ENCODE measurements around the gene DDR2.
"Not testable (repeated sequence)": the region's sequence is repeated elsewhere in the genome, so short reads cannot be mapped to it uniquely, and the experiment has no call there.

DNA sequence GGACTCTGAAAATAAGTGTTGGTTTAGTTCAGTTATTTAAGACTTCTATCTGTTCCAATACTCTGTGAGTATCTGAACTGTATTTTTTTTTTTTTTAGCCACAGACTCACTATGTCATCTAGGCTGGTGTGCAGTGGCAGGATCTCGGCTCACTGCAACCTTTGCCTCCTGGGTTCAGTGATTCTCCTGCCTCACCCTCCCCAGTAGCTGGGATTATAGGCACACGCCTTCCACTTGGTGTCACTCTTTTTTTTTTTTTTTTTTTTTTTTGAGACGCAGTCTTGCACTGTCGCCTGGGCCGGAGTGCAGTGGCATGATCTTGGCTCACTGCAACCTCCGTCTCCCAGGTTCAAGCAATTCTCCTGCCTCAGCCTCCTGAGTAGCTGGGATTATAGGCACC is 49.4 kb upstream of the DDR2 start:
- TF ChIP-seq EZH2 (IDR thresholded peaks at IDR 0.05; ENCODE audit: borderline replicate concordance, insufficient read depth, low read length, poor library complexity, severe bottlenecking); EP300 (conservative IDR thresholded peaks at IDR 0.05; ENCODE audit: poor library complexity, severe bottlenecking): not testable (repeated sequence)
- TF ChIP-seq, protein P1, sequence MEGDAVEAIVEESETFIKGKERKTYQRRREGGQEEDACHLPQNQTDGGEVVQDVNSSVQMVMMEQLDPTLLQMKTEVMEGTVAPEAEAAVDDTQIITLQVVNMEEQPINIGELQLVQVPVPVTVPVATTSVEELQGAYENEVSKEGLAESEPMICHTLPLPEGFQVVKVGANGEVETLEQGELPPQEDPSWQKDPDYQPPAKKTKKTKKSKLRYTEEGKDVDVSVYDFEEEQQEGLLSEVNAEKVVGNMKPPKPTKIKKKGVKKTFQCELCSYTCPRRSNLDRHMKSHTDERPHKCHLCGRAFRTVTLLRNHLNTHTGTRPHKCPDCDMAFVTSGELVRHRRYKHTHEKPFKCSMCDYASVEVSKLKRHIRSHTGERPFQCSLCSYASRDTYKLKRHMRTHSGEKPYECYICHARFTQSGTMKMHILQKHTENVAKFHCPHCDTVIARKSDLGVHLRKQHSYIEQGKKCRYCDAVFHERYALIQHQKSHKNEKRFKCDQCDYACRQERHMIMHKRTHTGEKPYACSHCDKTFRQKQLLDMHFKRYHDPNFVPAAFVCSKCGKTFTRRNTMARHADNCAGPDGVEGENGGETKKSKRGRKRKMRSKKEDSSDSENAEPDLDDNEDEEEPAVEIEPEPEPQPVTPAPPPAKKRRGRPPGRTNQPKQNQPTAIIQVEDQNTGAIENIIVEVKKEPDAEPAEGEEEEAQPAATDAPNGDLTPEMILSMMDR (IDR thresholded peaks at IDR 0.05; ENCODE audit: poor library complexity, severe bottlenecking), result not testable (repeated sequence)
